Hepatocyte (in vitro differentiated cells): ENCODE measurements around the gene TRPM3.

Experiments
- EZH2 ChIP-seq: fragments of 200-600 bp; sonication (generic); IDR thresholded peaks from 2 replicates; pipeline ENCODE4 v1.6.1; 2016; ENCODE audit warnings: antibody characterized with exemption, mild to moderate bottlenecking, borderline replicate concordance
- TF ChIP-seq, protein P1 (sequence below): fragments of 200-600 bp; sonication (generic); IDR thresholded peaks from 2 replicates; pipeline ENCODE4 v1.5.1; 2016; ENCODE audit warnings: antibody characterized with exemption, mild to moderate bottlenecking; ENCODE audit not compliant: poor library complexity

DNA sequence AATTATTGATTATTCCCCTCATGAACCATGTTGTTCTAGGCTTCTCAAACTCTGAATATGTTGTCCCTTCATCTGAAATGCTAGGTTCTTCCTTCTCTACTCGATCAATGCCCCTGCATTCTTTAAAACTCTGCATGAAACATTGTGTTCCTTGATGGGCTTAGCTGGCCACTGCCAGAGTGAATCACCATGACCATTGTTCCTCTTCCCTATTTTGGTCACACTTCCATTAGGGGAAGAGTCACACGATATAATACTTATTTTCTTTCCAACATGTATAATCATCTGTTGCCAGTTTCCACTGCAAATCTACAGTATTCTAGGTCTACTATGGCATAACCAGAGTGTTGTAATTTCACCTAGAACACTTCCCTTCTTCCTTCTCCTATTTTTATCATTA lies 247.9 kb downstream of the TRPM3 start:
- TF ChIP-seq, protein P1, sequence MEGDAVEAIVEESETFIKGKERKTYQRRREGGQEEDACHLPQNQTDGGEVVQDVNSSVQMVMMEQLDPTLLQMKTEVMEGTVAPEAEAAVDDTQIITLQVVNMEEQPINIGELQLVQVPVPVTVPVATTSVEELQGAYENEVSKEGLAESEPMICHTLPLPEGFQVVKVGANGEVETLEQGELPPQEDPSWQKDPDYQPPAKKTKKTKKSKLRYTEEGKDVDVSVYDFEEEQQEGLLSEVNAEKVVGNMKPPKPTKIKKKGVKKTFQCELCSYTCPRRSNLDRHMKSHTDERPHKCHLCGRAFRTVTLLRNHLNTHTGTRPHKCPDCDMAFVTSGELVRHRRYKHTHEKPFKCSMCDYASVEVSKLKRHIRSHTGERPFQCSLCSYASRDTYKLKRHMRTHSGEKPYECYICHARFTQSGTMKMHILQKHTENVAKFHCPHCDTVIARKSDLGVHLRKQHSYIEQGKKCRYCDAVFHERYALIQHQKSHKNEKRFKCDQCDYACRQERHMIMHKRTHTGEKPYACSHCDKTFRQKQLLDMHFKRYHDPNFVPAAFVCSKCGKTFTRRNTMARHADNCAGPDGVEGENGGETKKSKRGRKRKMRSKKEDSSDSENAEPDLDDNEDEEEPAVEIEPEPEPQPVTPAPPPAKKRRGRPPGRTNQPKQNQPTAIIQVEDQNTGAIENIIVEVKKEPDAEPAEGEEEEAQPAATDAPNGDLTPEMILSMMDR: no peak
- TF ChIP-seq EZH2: no peak
